Keratinocyte (primary cell): ENCODE data around the gene TMEM106B. TPM values are rescaled to one million over a fixed set of nuclear protein-coding genes. Genes with fewer than 3 reads are reported as not detected.

Experiments used
- DNase-seq: peaks from one replicate; pipeline ENCODE4 v3.0.0-alpha.2; 2011; ENCODE audit warnings: low read depth, missing footprints, low spot score
- FAIRE-seq: peaks from 2 replicates; lab custom pipeline; 2011; peaks lifted over from hg19 to GRCh38; lab: Jason Lieb, UNC
- H2AFZ ChIP-seq: 2 replicates; pipeline ENCODE4 v1.6.0; 2012; ENCODE audit warnings: low read length, control low read depth, inconsistent platforms; ENCODE audit not compliant: control insufficient read depth
- H3K27ac ChIP-seq: 2 replicates; pipeline ENCODE4 v1.5.1; 2011; ENCODE audit warnings: low read length; ENCODE audit not compliant: control insufficient read depth, insufficient read depth
- H3K27me3 ChIP-seq: 3 replicates; pipeline ENCODE4 v1.6.0; 2011; ENCODE audit warnings: low read length; ENCODE audit not compliant: control insufficient read depth, insufficient read depth; ENCODE audit errors: extremely low read depth
- H3K36me3 ChIP-seq, 2 experiments: 2 replicates in 1 of 2; 3 replicates in 1 of 2; pipeline ENCODE4 v1.5.1; 2011; ENCODE audit warnings: low read length in 2 of 2, mild to moderate bottlenecking in 1 of 2; ENCODE audit not compliant: control insufficient read depth in 2 of 2, insufficient read depth in 2 of 2; ENCODE audit errors: extremely low read depth in 1 of 2
- H3K4me1 ChIP-seq: 3 replicates; pipeline ENCODE4 v1.5.1; 2011; ENCODE audit warnings: low read length; ENCODE audit not compliant: control insufficient read depth, insufficient read depth; ENCODE audit errors: extremely low read depth
- H3K4me2 ChIP-seq: 3 replicates; pipeline ENCODE4 v1.6.0; 2011; ENCODE audit warnings: low read depth, low read length; ENCODE audit not compliant: control insufficient read depth, insufficient read depth; ENCODE audit errors: extremely low read depth
- H3K4me3 ChIP-seq, 3 experiments: fragments of 200-600 bp in 1 of 3; sonication (generic) in 1 of 3; 2 replicates in 2 of 3; 3 replicates in 1 of 3; pipeline ENCODE4 v1.5.1; 2011 to 2016; ENCODE audit warnings: low read length in 3 of 3, mild to moderate bottlenecking in 3 of 3, control low read depth in 2 of 3, inconsistent platforms in 1 of 3, low read depth in 1 of 3, mixed read lengths in 1 of 3, mixed run types in 1 of 3, moderate library complexity in 1 of 3; ENCODE audit not compliant: control insufficient read depth in 2 of 3, insufficient read depth in 2 of 3; ENCODE audit errors: extremely low read depth in 1 of 3
- H3K79me2 ChIP-seq: 2 replicates; pipeline ENCODE4 v1.6.0; 2012; ENCODE audit warnings: low read length; ENCODE audit not compliant: control insufficient read depth, insufficient read depth
- H3K9ac ChIP-seq: 3 replicates; pipeline ENCODE4 v1.6.0; 2011; ENCODE audit warnings: low read length; ENCODE audit not compliant: control insufficient read depth, insufficient read depth; ENCODE audit errors: extremely low read depth
- H3K9me1 ChIP-seq: 3 replicates; pipeline ENCODE4 v1.6.0; 2011; ENCODE audit warnings: low read length; ENCODE audit not compliant: control insufficient read depth, insufficient read depth; ENCODE audit errors: extremely low read depth
- H3K9me3 ChIP-seq: 2 replicates; pipeline ENCODE4 v1.5.1; 2012; ENCODE audit warnings: low read depth, low read length; ENCODE audit not compliant: control insufficient read depth
- H4K20me1 ChIP-seq: 3 replicates; pipeline ENCODE4 v1.6.0; 2011; ENCODE audit warnings: low read length; ENCODE audit not compliant: control insufficient read depth, insufficient read depth; ENCODE audit errors: extremely low read depth
- EZH2 ChIP-seq: IDR thresholded peaks from one replicate; pipeline ENCODE4 v1.6.1; 2012; ENCODE audit warnings: inconsistent platforms, mild to moderate bottlenecking, low read length, moderate library complexity
- dilution Hi-C: fragments of 300-500 bp; cut with MboI; formaldehyde crosslinking; loops from one replicate; pipeline ENCODE4 v1.7.0; 2020; ENCODE audit warnings: low sequenced_read_pairs; ENCODE audit not compliant: extremely low pct_ligation_motif_present
- polyA plus RNA-seq, 5 experiments: library from polyadenylated mRNA; depleted of rRNA in 3 of 5; stranded (reverse) in 3 of 5; stranded (forward) in 1 of 5; unstranded in 1 of 5; fragments of >200 nt; gene quantifications; 1 replicate in 1 of 5; 2 replicates in 3 of 5; 3 replicates in 1 of 5; pipeline versions ENCODE4 v1.2.1 to v1.2.3, GENCODE V29; 2011 to 2012; ENCODE audit warnings: missing spikeins in 2 of 5, low read depth in 1 of 5, low replicate concordance in 1 of 5
- TF ChIP-seq, protein P1 (sequence below), 3 experiments: IDR thresholded peaks in 1 of 3; conservative IDR thresholded peaks in 1 of 3; optimal IDR thresholded peaks in 1 of 3; 2 replicates in 2 of 3; 3 replicates in 1 of 3; pipeline versions ENCODE3 to v1.5.1; 2011; ENCODE audit warnings: low read length in 3 of 3, mild to moderate bottlenecking in 3 of 3, moderate library complexity in 2 of 3, control low read depth in 1 of 3, inconsistent platforms in 1 of 3; ENCODE audit not compliant: insufficient read depth in 2 of 3; ENCODE audit errors: extremely low read depth in 1 of 3

Gene TMEM106B
- polyA plus RNA-seq, 1 donor (not counting 4 experiments of a cell fraction or from before 2014, with no cell fraction given), result 32.9 TPM

DNA sequence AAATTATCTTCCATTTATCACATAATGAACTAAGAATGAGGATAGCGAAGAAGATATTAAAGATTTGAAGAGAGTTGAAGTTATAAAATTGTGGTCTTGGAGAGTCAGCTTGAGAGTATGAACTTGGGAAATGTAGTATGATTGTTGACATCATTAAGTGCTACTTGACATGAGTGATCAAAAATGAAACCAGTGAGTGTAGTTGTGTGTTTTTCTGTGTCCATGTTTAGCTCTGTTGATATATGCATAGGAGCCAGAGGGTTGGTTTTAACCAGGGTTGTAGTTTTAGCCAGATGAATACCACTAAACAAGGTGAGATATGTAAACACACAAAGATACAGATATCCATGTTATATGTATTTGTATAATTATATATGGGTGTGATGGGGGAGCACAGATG, 6.2 kb downstream of the TMEM106B start:
- no peak for FAIRE-seq
- Histone ChIP-seq H2AFZ (no peak overlapping the region), H3K79me2 (peaks cover 5% of the 10 kb centered on the region), H4K20me1 (no peaks in the 10 kb centered on the region), H3K9me3 (no peaks in the 10 kb centered on the region), H3K9me1 (no peaks in the 10 kb centered on the region), H3K4me3 (no peak overlapping the region), H3K27ac (no peak overlapping the region), H3K36me3 (no peaks in the 10 kb centered on the region), H3K27me3 (no peaks in the 10 kb centered on the region), H3K9ac (no peak overlapping the region), H3K4me2 (no peak overlapping the region), H3K4me1 (peaks cover 2% of the 10 kb centered on the region)
- no peak for TF ChIP-seq EZH2
- TF ChIP-seq, protein P1, sequence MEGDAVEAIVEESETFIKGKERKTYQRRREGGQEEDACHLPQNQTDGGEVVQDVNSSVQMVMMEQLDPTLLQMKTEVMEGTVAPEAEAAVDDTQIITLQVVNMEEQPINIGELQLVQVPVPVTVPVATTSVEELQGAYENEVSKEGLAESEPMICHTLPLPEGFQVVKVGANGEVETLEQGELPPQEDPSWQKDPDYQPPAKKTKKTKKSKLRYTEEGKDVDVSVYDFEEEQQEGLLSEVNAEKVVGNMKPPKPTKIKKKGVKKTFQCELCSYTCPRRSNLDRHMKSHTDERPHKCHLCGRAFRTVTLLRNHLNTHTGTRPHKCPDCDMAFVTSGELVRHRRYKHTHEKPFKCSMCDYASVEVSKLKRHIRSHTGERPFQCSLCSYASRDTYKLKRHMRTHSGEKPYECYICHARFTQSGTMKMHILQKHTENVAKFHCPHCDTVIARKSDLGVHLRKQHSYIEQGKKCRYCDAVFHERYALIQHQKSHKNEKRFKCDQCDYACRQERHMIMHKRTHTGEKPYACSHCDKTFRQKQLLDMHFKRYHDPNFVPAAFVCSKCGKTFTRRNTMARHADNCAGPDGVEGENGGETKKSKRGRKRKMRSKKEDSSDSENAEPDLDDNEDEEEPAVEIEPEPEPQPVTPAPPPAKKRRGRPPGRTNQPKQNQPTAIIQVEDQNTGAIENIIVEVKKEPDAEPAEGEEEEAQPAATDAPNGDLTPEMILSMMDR (optimal IDR thresholded peaks at IDR 0.05 in 1 of 3, IDR thresholded peaks at IDR 0.05 in 1 of 3, conservative IDR thresholded peaks at IDR 0.05 in 1 of 3; ENCODE audit: extremely low read depth in 1 of 3, insufficient read depth in 2 of 3, low read length in 3 of 3), result no peak
- dilution Hi-C loops, result no loop called here
- DNase-seq, result no peak

DNA sequence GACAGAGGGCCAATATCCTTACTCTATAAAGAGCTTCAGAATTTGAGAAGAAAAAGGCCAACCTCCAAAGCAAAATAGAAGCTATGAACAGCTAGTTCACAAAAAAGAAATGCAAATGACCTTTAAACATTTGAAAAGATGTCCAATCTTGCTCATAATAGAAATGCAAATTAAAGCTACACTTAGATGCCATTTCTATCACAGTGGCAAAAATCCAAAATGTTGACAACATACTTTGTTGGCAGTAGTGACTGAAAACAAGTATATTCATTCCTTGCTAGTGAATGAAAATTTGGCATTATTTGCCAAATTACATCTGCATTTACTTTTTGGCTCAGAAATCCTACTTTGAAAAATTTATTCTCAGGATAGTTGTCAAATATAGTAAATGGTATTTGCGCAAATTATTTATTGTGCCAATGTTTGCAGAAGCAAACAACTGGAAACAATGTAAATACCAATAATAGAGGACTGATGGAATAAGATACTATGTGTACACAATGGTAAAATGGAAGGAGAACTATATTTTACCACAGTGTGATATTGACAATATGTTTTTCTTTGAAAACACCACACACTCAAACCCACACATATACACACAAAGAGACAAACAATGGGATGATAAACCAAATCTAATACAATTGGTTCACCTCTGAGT, 9.4 kb downstream of the TMEM106B start:
- peaks cover 0 to 4% of the 10 kb centered on the region in 2 experiments for H3K36me3 ChIP-seq

More for the DNA sequence above, 9.4 kb downstream of the TMEM106B start:
- Histone ChIP-seq H3K79me2 (no peaks in the 10 kb centered on the region), H2AFZ (no peak overlapping the region), H4K20me1 (no peaks in the 10 kb centered on the region), H3K4me1 (no peaks in the 10 kb centered on the region), H3K4me2 (no peak overlapping the region), H3K9me3 (no peaks in the 10 kb centered on the region), H3K27me3 (no peaks in the 10 kb centered on the region), H3K4me3 (no peak overlapping the region), H3K9ac (no peak overlapping the region), H3K27ac (no peak overlapping the region), H3K9me1 (no peaks in the 10 kb centered on the region)
- DNase-seq (no peak), FAIRE-seq (no peak)
- dilution Hi-C loops, result no loop called here
- TF ChIP-seq, protein P1 (optimal IDR thresholded peaks at IDR 0.05 in 1 of 3, IDR thresholded peaks at IDR 0.05 in 1 of 3, conservative IDR thresholded peaks at IDR 0.05 in 1 of 3; ENCODE audit: extremely low read depth in 1 of 3, insufficient read depth in 2 of 3, low read length in 3 of 3), result no peak
- no peak for TF ChIP-seq EZH2
